H1 (cell line): ENCODE results near the gene CD38. TPM values are rescaled to one million over a fixed set of nuclear protein-coding genes. Genes with fewer than 3 reads are reported as not detected.

Experiments
- CTCF ChIA-PET: fragments of 300-600 bp; sonication (Branson Sonifier 250); formaldehyde crosslinking; loops from one replicate; lab custom pipeline; 2021; ENCODE audit not compliant: partially characterized antibody; lab: Charles Lee
- POLR2A ChIA-PET: fragments of 300-600 bp; sonication (Branson Sonifier 250); formaldehyde crosslinking; loops from one replicate; lab custom pipeline; 2021; ENCODE audit warnings: inconsistent platforms; ENCODE audit not compliant: partially characterized antibody; lab: Charles Lee
- DNase-seq, 2 experiments: peaks; one replicate each; pipeline versions ENCODE4 v3.0.0 to v3.0.0-alpha.2; 2010 to 2022; ENCODE audit warnings: low spot score in 2 of 2, low read depth in 1 of 2, mixed read lengths in 1 of 2
- FAIRE-seq: peaks from 2 replicates; lab custom pipeline; 2011; peaks lifted over from hg19 to GRCh38; lab: Jason Lieb, UNC
- H2AFZ ChIP-seq: 2 replicates; pipeline ENCODE4 v1.8.1; 2012; ENCODE audit warnings: low read length, inconsistent platforms
- H2AK5ac ChIP-seq: 2 replicates; pipeline ENCODE4 v1.6.1; 2013; ENCODE audit warnings: low read depth, low read length
- H2BK120ac ChIP-seq: replicated peaks from 2 replicates; pipeline ENCODE3; 2013; ENCODE audit warnings: low read depth, low read length, inconsistent platforms
- H2BK12ac ChIP-seq: 2 replicates; pipeline ENCODE4 v1.6.1; 2013; ENCODE audit warnings: low read depth, low read length
- H2BK15ac ChIP-seq: 2 replicates; pipeline ENCODE4 v1.6.1; 2013; ENCODE audit warnings: low read length
- H2BK20ac ChIP-seq: 2 replicates; pipeline ENCODE4 v1.6.1; 2013; ENCODE audit warnings: low read length
- H2BK5ac ChIP-seq: 2 replicates; pipeline ENCODE4 v1.6.1; 2013; ENCODE audit warnings: low read depth, low read length
- H3K14ac ChIP-seq: 2 replicates; pipeline ENCODE4 v1.6.1; 2013; ENCODE audit warnings: inconsistent platforms; ENCODE audit not compliant: insufficient read length
- H3K18ac ChIP-seq: 2 replicates; pipeline ENCODE4 v1.6.1; 2013; ENCODE audit warnings: low read length; ENCODE audit errors: extremely low read depth
- H3K23ac ChIP-seq: 2 replicates; pipeline ENCODE4 v1.6.1; 2013; ENCODE audit warnings: inconsistent platforms; ENCODE audit not compliant: insufficient read length
- H3K23me2 ChIP-seq: 2 replicates; pipeline ENCODE4 v1.6.1; 2013; ENCODE audit warnings: low read depth, low read length
- H3K27ac ChIP-seq: 2 replicates; pipeline ENCODE4 v1.6.1; 2011; ENCODE audit warnings: low read depth, low read length, inconsistent platforms
- H3K27me3 ChIP-seq, 4 experiments: replicated peaks in 1 of 4; 1 replicate in 1 of 4; 2 replicates in 3 of 4; pipeline versions ENCODE4 v1.6.1 to v1.8.1; 2011 to 2013; ENCODE audit warnings: low read length in 3 of 4, mild to moderate bottlenecking in 3 of 4, inconsistent platforms in 2 of 4, mixed read lengths in 2 of 4, moderate library complexity in 1 of 4; ENCODE audit not compliant: control insufficient read depth in 3 of 4, insufficient read depth in 3 of 4; ENCODE audit errors: extremely low read depth in 1 of 4
- H3K36me3 ChIP-seq, 4 experiments: 2 replicates each; pipeline versions ENCODE4 v1.6.1 to v1.8.1; 2011 to 2013; ENCODE audit warnings: mild to moderate bottlenecking in 4 of 4, low read length in 3 of 4, moderate library complexity in 2 of 4, control low read depth in 1 of 4, inconsistent platforms in 1 of 4; ENCODE audit not compliant: insufficient read depth in 4 of 4, control insufficient read depth in 2 of 4
- H3K4ac ChIP-seq: replicated peaks from 2 replicates; pipeline ENCODE3; 2013; ENCODE audit warnings: low read length, low read depth, mixed read lengths, inconsistent platforms; ENCODE audit not compliant: insufficient read length
- H3K4me1 ChIP-seq, 4 experiments: replicated peaks in 1 of 4; 1 replicate in 1 of 4; 2 replicates in 3 of 4; pipeline versions ENCODE4 v1.6.1 to v1.8.1; 2011 to 2013; ENCODE audit warnings: low read length in 3 of 4, inconsistent platforms in 2 of 4, mixed read lengths in 1 of 4; ENCODE audit not compliant: insufficient read depth in 4 of 4, control insufficient read depth in 3 of 4
- H3K4me2 ChIP-seq, 2 experiments: 2 replicates each; pipeline versions ENCODE4 v1.6.1 to v1.8.1; 2011 to 2013; ENCODE audit warnings: low read depth in 2 of 2, low read length in 2 of 2, control low read depth in 1 of 2, inconsistent platforms in 1 of 2, mild to moderate bottlenecking in 1 of 2; ENCODE audit not compliant: insufficient read depth in 1 of 2
- H3K4me3 ChIP-seq, 4 experiments: fragments of 200-600, 300-600 bp in 1 of 4; sonication (generic), shearing (Covaris generic), sonication (Bioruptor Twin) in 1 of 4; 2 replicates each; pipeline versions ENCODE4 v1.5.1 to v1.8.1; 2011 to 2016; ENCODE audit warnings: low read length in 4 of 4, low read depth in 3 of 4, control low read depth in 2 of 4, inconsistent platforms in 2 of 4, mild to moderate bottlenecking in 2 of 4, mixed read lengths in 1 of 4, moderate library complexity in 1 of 4; ENCODE audit not compliant: insufficient read depth in 2 of 4; ENCODE audit errors: extremely low read depth in 1 of 4
- H3K56ac ChIP-seq: replicated peaks from 2 replicates; pipeline ENCODE3; 2013; ENCODE audit warnings: low read depth, mild to moderate bottlenecking, mixed read lengths, low read length, inconsistent platforms; ENCODE audit not compliant: insufficient read length
- H3K79me1 ChIP-seq: 2 replicates; pipeline ENCODE4 v1.6.1; 2013; ENCODE audit warnings: low read depth, low read length, control low read depth
- H3K79me2 ChIP-seq, 2 experiments: 2 replicates each; pipeline versions ENCODE4 v1.6.1 to v1.8.1; 2012 to 2013; ENCODE audit warnings: low read length in 2 of 2, mild to moderate bottlenecking in 2 of 2, inconsistent platforms in 1 of 2; ENCODE audit not compliant: insufficient read depth in 2 of 2, control insufficient read depth in 1 of 2
- H3K9ac ChIP-seq, 4 experiments: replicated peaks in 1 of 4; 1 replicate in 1 of 4; 2 replicates in 3 of 4; pipeline versions ENCODE4 v1.6.1 to v1.8.1; 2011 to 2013; ENCODE audit warnings: low read depth in 3 of 4, low read length in 3 of 4, control low read depth in 2 of 4, mild to moderate bottlenecking in 2 of 4, moderate library complexity in 2 of 4, inconsistent platforms in 1 of 4; ENCODE audit errors: extremely low read depth in 1 of 4
- H3K9me3 ChIP-seq, 2 experiments: 2 replicates each; pipeline versions ENCODE4 v1.6.1 to v1.8.1; 2012 to 2013; ENCODE audit warnings: mild to moderate bottlenecking in 2 of 2, moderate library complexity in 2 of 2, control low read depth in 1 of 2, inconsistent platforms in 1 of 2, low read depth in 1 of 2, low read length in 1 of 2, mixed read lengths in 1 of 2; ENCODE audit not compliant: insufficient read depth in 2 of 2
- H4K20me1 ChIP-seq, 2 experiments: replicated peaks in 1 of 2; 2 replicates each; pipeline versions ENCODE3 to v1.8.1; 2011 to 2013; ENCODE audit warnings: inconsistent platforms in 2 of 2, low read length in 2 of 2, mild to moderate bottlenecking in 1 of 2; ENCODE audit not compliant: insufficient read depth in 2 of 2, control insufficient read depth in 1 of 2
- H4K5ac ChIP-seq: 2 replicates; pipeline ENCODE4 v1.6.1; 2013; ENCODE audit warnings: low read length, low read depth, mixed read lengths, inconsistent platforms; ENCODE audit not compliant: insufficient read length
- H4K8ac ChIP-seq: 2 replicates; pipeline ENCODE4 v1.8.0; 2013; ENCODE audit warnings: mild to moderate bottlenecking, moderate library complexity, low read length, inconsistent platforms; ENCODE audit not compliant: insufficient read depth; ENCODE audit errors: extremely low read depth
- H4K91ac ChIP-seq: replicated peaks from 2 replicates; pipeline ENCODE3; 2013; ENCODE audit warnings: low read length, mixed read lengths, inconsistent platforms; ENCODE audit not compliant: insufficient read length
- CTBP2 ChIP-seq: IDR thresholded peaks from 2 replicates; pipeline ENCODE4 v1.7.0; 2011; ENCODE audit warnings: borderline replicate concordance, mild to moderate bottlenecking, moderate library complexity, mixed read lengths, low read length; ENCODE audit not compliant: insufficient read depth, insufficient read length
- FOSL1 ChIP-seq: IDR thresholded peaks from 2 replicates; pipeline ENCODE4 v1.6.1; 2011; ENCODE audit warnings: mild to moderate bottlenecking, low read depth, low read length, moderate library complexity; ENCODE audit not compliant: insufficient read depth
- GTF2F1 ChIP-seq: IDR thresholded peaks from 2 replicates; pipeline ENCODE4 v1.6.1; 2012; ENCODE audit warnings: low read depth, low read length, improper control_type of control experiment, borderline replicate concordance
- HDAC6 ChIP-seq: IDR thresholded peaks from one replicate; pipeline ENCODE4 v1.7.1; 2012; ENCODE audit warnings: low read depth, mild to moderate bottlenecking, inconsistent platforms, low read length, moderate library complexity
- KDM4A ChIP-seq: IDR thresholded peaks from one replicate; pipeline ENCODE4 v1.7.1; 2012; ENCODE audit warnings: low read depth, mild to moderate bottlenecking, moderate library complexity, low read length, inconsistent platforms; ENCODE audit not compliant: severe bottlenecking
- MAX ChIP-seq: IDR thresholded peaks from 2 replicates; pipeline ENCODE4 v1.6.1; 2012; ENCODE audit warnings: inconsistent platforms
- POU5F1 ChIP-seq: IDR thresholded peaks from 2 replicates; pipeline ENCODE4 v1.6.1; 2011; ENCODE audit warnings: low read depth, mild to moderate bottlenecking, low read length, moderate library complexity
- RAD21 ChIP-seq, 2 experiments: IDR thresholded peaks in 1 of 2; conservative IDR thresholded peaks in 1 of 2; 2 replicates each; pipeline ENCODE4 v1.6.1; 2011; ENCODE audit warnings: low read depth in 2 of 2, low read length in 2 of 2, improper control_type of control experiment in 1 of 2, inconsistent platforms in 1 of 2, mild to moderate bottlenecking in 1 of 2, moderate library complexity in 1 of 2
- RBBP5 ChIP-seq: IDR thresholded peaks from 2 replicates; pipeline ENCODE4 v1.7.1; 2012; ENCODE audit warnings: low read depth, mild to moderate bottlenecking, inconsistent platforms, low read length, moderate library complexity, borderline replicate concordance
- RNF2 ChIP-seq: fragments of 200-900, 300-1000 bp; sonication (generic); IDR thresholded peaks from 2 replicates; pipeline ENCODE4 v1.7.1; 2016; ENCODE audit warnings: borderline replicate concordance, low read depth, mild to moderate bottlenecking, antibody characterized with exemption, low read length; ENCODE audit not compliant: poor library complexity, severe bottlenecking; ENCODE audit errors: missing control alignments
- SIN3A ChIP-seq, 2 experiments: IDR thresholded peaks in 1 of 2; conservative IDR thresholded peaks in 1 of 2; 2 replicates each; pipeline ENCODE4 v1.6.1; 2011 to 2012; ENCODE audit warnings: low read length in 2 of 2, improper control_type of control experiment in 1 of 2, low read depth in 1 of 2, mild to moderate bottlenecking in 1 of 2
- YY1 ChIP-seq: IDR thresholded peaks from 2 replicates; pipeline ENCODE4 v1.6.1; 2011; ENCODE audit warnings: low read depth, mild to moderate bottlenecking, low read length
- ZNF274 ChIP-seq: IDR thresholded peaks from 2 replicates; pipeline ENCODE4 v1.7.0; 2012; ENCODE audit warnings: low read length, borderline replicate concordance; ENCODE audit errors: extremely low read depth
- WGBS, 2 experiments: shearing (Covaris generic) in 1 of 2; methylation state at CpG; one replicate each; pipeline versions ENCODE4 v1.1.6 to v1.1.7; 2013 to 2015; ENCODE audit warnings: low lambda C conversion rate in 2 of 2, mixed read lengths in 2 of 2, inconsistent platforms in 1 of 2, low coverage in 1 of 2, missing lambda C conversion rate in 1 of 2; ENCODE audit not compliant: insufficient replicate concordance in 2 of 2, insufficient coverage in 1 of 2, insufficient read length in 1 of 2; ENCODE audit errors: extremely low coverage in 1 of 2, missing lambda C conversion rate in 1 of 2; 5-methylcytosine and 5-hydroxymethylcytosine counted together
- polyA plus RNA-seq, 7 experiments: library from polyadenylated mRNA; depleted of rRNA in 3 of 7; stranded (reverse) in 5 of 7; unstranded in 2 of 7; fragments of >200 nt in 5 of 7; fragments of 200-250 nt in 2 of 7; gene quantifications; 1 replicate in 5 of 7; 2 replicates in 1 of 7; 4 replicates in 1 of 7; pipeline versions ENCODE4 v1.2.1 to v1.2.3, GENCODE V29; 2011 to 2013; ENCODE audit warnings: missing spikeins in 2 of 7, mixed read lengths in 2 of 7
- total RNA-seq: library from RNA; stranded (reverse); fragmentation: NEBNext Ultra II Directional; extraction: Animal tissue kit (Norgen Biotek cat#: 25700); gene quantifications from 2 replicates; pipeline ENCODE4 v1.2.1, GENCODE V29; 2021

The CD38 gene
- total and polyA plus RNA-seq, 2 of the 8 experiments (the other 6 are each of a cell fraction or from before 2014, with no cell fraction given) = 0.14 to 0.24 TPM

GRCh38 chr4:15735536-15735935, 42.6 kb upstream of the CD38 start:
- Histone ChIP-seq H3K79me2 (no peaks in the 10 kb centered on the region), H3K9me3 (no peaks in the 10 kb centered on the region), H4K5ac (no peak overlapping the region), H3K23ac (no peak overlapping the region), H2BK120ac (no peak overlapping the region), H3K14ac (no peak overlapping the region), H2BK20ac (no peak overlapping the region), H2BK15ac (no peak overlapping the region), H4K20me1 (no peaks in the 10 kb centered on the region), H2AFZ (no peak overlapping the region), H3K4me2 (no peak overlapping the region), H3K36me3 (no peaks in the 10 kb centered on the region), H3K4me3 (no peak overlapping the region), H3K27ac (no peak overlapping the region), H2BK5ac (no peak overlapping the region), H3K4ac (no peak overlapping the region), H3K9ac (no peak overlapping the region), H3K79me1 (no peaks in the 10 kb centered on the region), H3K4me1 (no peaks in the 10 kb centered on the region), H3K56ac (no peak overlapping the region), H2BK12ac (no peak overlapping the region), H3K27me3 (no peaks in the 10 kb centered on the region), H4K91ac (no peak overlapping the region), H2AK5ac (no peak overlapping the region), H3K18ac (no peak overlapping the region), H3K23me2 (no peaks in the 10 kb centered on the region; the same call in 1 of the 2 replicates), H4K8ac (no peak overlapping the region)
- ChIA-PET POLR2A (no interaction called here), CTCF (interaction anchor here (1.4 to 2.0 kb wide), 2 partner anchors 9 to 10 kb away, joined by 4 to 8 read pairs; no protein-coding TSS in a partner anchor)
- no peak for DNase-seq
- WGBS, 2 experiments = 84% methylated on average over 6 of the region's 6 CpGs; no CpG with 5 or more reads in 1 of the 2 experiments
- FAIRE-seq = no peak
- TF ChIP-seq KDM4A = no peak
- no peak for TF ChIP-seq FOSL1
- TF ChIP-seq RAD21 (IDR thresholded peaks at IDR 0.05 in 1 of 2, conservative IDR thresholded peaks at IDR 0.05 in 1 of 2; ENCODE audit: low read depth in 2 of 2, low read length in 2 of 2) = no peak
- no peak for TF ChIP-seq MAX
- no peak for TF ChIP-seq CTBP2
- no peak for TF ChIP-seq RBBP5
- no peak for TF ChIP-seq GTF2F1
- TF ChIP-seq RNF2 = no peak
- no peak for TF ChIP-seq HDAC6
- TF ChIP-seq POU5F1 = no peak
- no peak for TF ChIP-seq SIN3A (conservative IDR thresholded peaks at IDR 0.05 in 1 of 2, IDR thresholded peaks at IDR 0.05 in 1 of 2; ENCODE audit: low read depth in 1 of 2, low read length in 2 of 2)
- TF ChIP-seq ZNF274 = no peak
- TF ChIP-seq YY1 = no peak
